HG03060 (cell line): ENCODE results near the gene DNAAF5.

Experiments used
- ATAC-seq: cut with Tn5 transposase; IDR thresholded peaks from one replicate; pipeline ENCODE4 v1.9.1; 2021; ENCODE audit warnings: low read depth, moderate number of reproducible peaks; ENCODE audit not compliant: unreplicated experiment

DNAAF5 gene

GRCh38 chr7:762885-763284 lies 36.4 kb downstream of the DNAAF5 start:
- no peak for ATAC-seq

GRCh38 chr7:763762-764161 lies 37.3 kb downstream of the DNAAF5 start:
- ATAC-seq: no peak

GRCh38 chr7:765383-765782 lies 38.9 kb downstream of the DNAAF5 start:
- no peak for ATAC-seq

GRCh38 chr7:767580-767940 lies 41.1 kb downstream of the DNAAF5 start:
- no peak for ATAC-seq

- no peak for ATAC-seq
Measured at GRCh38 chr7:767941-768731, 41.6 kb downstream of the DNAAF5 start.

GRCh38 chr7:768881-769504 lies 42.5 kb downstream of the DNAAF5 start:
- no peak for ATAC-seq

GRCh38 chr7:770336-770735 lies 43.8 kb downstream of the DNAAF5 start:
- ATAC-seq: no peak

GRCh38 chr7:770741-771166 lies 44.3 kb downstream of the DNAAF5 start:
- no peak for ATAC-seq

GRCh38 chr7:771234-772004 lies 44.9 kb downstream of the DNAAF5 start:
- ATAC-seq: no peak

- ATAC-seq: no peak
Measured at GRCh38 chr7:772005-772294, 45.5 kb downstream of the DNAAF5 start.

GRCh38 chr7:772392-772791 lies 45.9 kb downstream of the DNAAF5 start:
- no peak for ATAC-seq

GRCh38 chr7:772861-773621 lies 46.5 kb downstream of the DNAAF5 start:
- no peak for ATAC-seq

GRCh38 chr7:773622-773915 lies 47.1 kb downstream of the DNAAF5 start:
- no peak for ATAC-seq

GRCh38 chr7:774161-775109 lies 47.9 kb downstream of the DNAAF5 start:
- no peak for ATAC-seq

GRCh38 chr7:776381-776780 lies 49.9 kb downstream of the DNAAF5 start:
- ATAC-seq: no peak

GRCh38 chr7:776992-777727 lies 50.7 kb downstream of the DNAAF5 start:
- ATAC-seq: no peak

- ATAC-seq: no peak
Measured at GRCh38 chr7:777728-778078, 51.2 kb downstream of the DNAAF5 start.

- no peak for ATAC-seq
Measured at GRCh38 chr7:778271-778967, 51.9 kb downstream of the DNAAF5 start.

- ATAC-seq: no peak
Measured at GRCh38 chr7:778968-779451, 52.5 kb downstream of the DNAAF5 start.
